ENCODE measurements around the gene FAM3C. TPM values are rescaled to one million over a fixed set of nuclear protein-coding genes. Genes with fewer than 3 reads are reported as not detected.

Gene FAM3C, protein sequence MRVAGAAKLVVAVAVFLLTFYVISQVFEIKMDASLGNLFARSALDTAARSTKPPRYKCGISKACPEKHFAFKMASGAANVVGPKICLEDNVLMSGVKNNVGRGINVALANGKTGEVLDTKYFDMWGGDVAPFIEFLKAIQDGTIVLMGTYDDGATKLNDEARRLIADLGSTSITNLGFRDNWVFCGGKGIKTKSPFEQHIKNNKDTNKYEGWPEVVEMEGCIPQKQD
- total RNA-seq (2022; extraction: Qiagen RNA extraction) = 37.3 to 41.5 TPM (median 38.4 TPM) in 5 replicates

DNA sequence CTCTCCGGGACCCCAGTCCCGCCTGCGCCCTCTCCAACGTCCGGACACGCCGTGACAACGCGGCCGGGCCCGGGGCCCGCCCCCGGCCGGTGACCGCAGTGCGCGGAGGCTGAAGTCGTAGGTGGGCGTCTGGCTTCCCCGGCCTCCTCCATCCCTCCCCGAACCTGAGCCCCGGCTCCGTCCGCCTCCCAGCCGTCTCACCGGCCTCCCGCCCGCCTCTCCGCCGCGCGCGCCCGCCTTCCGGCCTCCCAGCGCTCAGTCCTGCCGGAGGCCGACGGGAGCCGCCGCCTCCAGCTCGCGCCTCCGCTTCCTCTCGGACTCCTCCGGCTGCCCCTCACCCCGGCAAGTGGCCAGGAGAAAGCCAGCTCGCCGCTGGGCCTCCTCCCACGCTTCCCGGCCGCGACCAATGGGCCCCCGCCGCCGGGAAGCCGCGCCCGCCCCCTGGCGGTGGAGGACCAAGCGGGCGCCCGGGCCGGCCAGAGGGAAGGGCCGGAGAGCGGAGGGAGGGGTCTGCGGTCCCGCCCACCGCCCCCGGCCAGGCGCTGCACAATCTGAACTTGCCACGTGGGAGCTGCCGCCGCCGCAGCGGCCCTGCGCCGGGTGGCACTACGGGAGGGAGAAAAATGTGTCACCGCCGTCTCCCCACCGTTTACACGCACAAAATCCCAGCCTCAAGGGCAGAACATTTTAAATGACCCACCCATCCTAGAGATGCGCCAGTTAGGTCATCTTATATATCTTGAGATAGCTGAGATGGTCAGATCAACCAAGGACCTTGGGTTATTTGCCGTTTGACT lies at the start of gene FAM3C:
Gene FAM3C (minus strand): TSS at position 348 of the 797 bp plus-strand sequence. CDS start 13,339 bp downstream, outside the sequence.

DNA sequence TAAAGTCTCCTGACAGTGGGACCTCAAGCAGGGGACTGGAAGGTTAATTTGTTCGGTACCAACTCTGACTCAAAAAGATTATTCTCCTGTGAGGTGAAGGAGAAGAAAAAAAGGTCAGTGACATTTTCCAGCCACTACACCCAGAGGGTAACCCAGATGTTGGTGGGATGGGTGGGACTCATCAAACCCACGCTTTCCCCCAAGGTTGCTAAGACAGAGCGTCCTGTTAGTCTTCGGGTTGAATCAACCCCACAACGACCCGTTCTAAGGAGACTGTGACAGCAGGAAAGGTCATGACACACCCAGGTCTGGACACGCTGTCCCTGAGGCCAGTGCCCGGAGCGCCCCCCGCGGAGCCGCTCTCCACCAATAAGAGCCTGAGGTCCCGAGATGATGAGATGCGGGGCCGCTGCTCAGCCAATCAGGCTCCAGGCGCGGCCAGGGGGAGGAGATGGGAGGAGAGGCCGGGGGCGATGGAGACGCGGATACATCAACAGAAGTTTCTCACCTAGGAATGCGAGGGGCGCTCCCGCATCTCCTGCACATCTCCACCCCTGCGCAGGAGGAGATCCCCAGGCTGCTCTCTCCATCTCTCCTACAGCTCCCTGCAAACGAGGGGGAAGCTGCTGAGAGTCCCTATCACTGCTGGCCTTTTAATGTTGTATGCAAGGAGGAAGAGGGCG lies 67.5 kb downstream of the FAM3C start, which contains the start of gene WNT16:
Gene WNT16 (plus strand): TSS at position 493 of the 683 bp plus-strand sequence. CDS start 293 bp downstream, outside the sequence.

Other genes starting within 250 kb of the FAM3C start
- gene WNT16, start 67.3 kb downstream of the FAM3C start, total RNA-seq (2022; extraction: Qiagen RNA extraction) = not detected in 5 replicates